Left lung (tissue), 10 donors: ENCODE results near the gene FBLN5. TPM values are rescaled to one million over a fixed set of nuclear protein-coding genes. Genes with fewer than 3 reads are reported as not detected.
A peak's percentile ranks its signal among the peaks of the same experiment; 100 is the strongest.

ENCODE experiments used
- ATAC-seq: fragments of 200-7000 bp; cut with Tn5 transposase; one replicate; pipeline ENCODE4 v1.9.1; 2020; ENCODE audit warnings: moderate library complexity
- DNase-seq, 4 donors: peaks; one replicate each; pipeline ENCODE4 v3.0.0-alpha.2; 2013 to 2020
- H3K27ac ChIP-seq, 2 donors: fragments of 200-600 bp; sonication (generic) in 1 of 2; one replicate each; pipeline versions ENCODE4 v1.5.0 to v1.8.0; 2020 to 2021
- H3K27me3 ChIP-seq, 2 donors: fragments of 200-600 bp; sonication (generic) in 1 of 2; one replicate each; pipeline versions ENCODE4 v1.5.0 to v1.8.0; 2020 to 2021
- H3K36me3 ChIP-seq, 2 donors: fragments of 200-600 bp; sonication (generic) in 1 of 2; one replicate each; pipeline versions ENCODE4 v1.5.0 to v1.8.0; 2020 to 2021
- H3K4me1 ChIP-seq, 2 donors: fragments of 200-600 bp; one replicate each; pipeline ENCODE4 v1.8.0; 2021
- H3K4me3 ChIP-seq, 2 donors: fragments of 200-600 bp; sonication (generic) in 1 of 2; one replicate each; pipeline versions ENCODE4 v1.5.0 to v1.8.0; 2020 to 2021; ENCODE audit warnings: mild to moderate bottlenecking in 1 of 2
- H3K9me3 ChIP-seq, 2 donors: fragments of 200-600 bp; sonication (generic) in 1 of 2; one replicate each; pipeline versions ENCODE4 v1.5.0 to v1.8.0; 2020 to 2021
- CTCF ChIP-seq, 2 donors: fragments of 200-600 bp; sonication (generic) in 1 of 2; IDR thresholded peaks; one replicate each; pipeline versions ENCODE4 v1.5.0 to v1.8.0; 2021; ENCODE audit warnings: antibody characterized with exemption in 2 of 2
- intact Hi-C, 2 donors: fragments of 100-400 bp; cut with DNase I; formaldehyde crosslinking; loops; one replicate each; pipeline versions ENCODE4 v1.11.2 to v1.14.2; 2022
- polyA plus RNA-seq, 6 donors: library from polyadenylated mRNA; unstranded; fragments of 120-200 nt; gene quantifications; one replicate each; pipeline ENCODE4 v1.2.1, GENCODE V29; 2013; ENCODE audit not compliant: insufficient read length in 6 of 6
- total RNA-seq, 2 donors: library from RNA; stranded (reverse); fragmentation: NEBNext Ultra II Directional; extraction: Animal tissue kit (Norgen Biotek cat#: 25700); gene quantifications; one replicate each; pipeline ENCODE4 v1.2.1, GENCODE V29; 2021
- donor health status: DM: no; HTN: yes; CAD: no.
- donor health status: DM: no; HTN: no; CAD: no.

FBLN5 gene
- total and polyA plus RNA-seq, 8 donors: 61.6 to 125 (median 87.8) TPM

- no peak overlapping the region for H3K27ac ChIP-seq
- no peak overlapping the region for H3K4me3 ChIP-seq
- peaks cover under 1 to 2% of the 10 kb centered on the region in 2 donors for H3K4me1 ChIP-seq
- no peak for DNase-seq
- ATAC-seq: no peak
- no peaks in the 10 kb centered on the region for H3K36me3 ChIP-seq
- no peaks in the 10 kb centered on the region for H3K27me3 ChIP-seq
- TF ChIP-seq CTCF (IDR thresholded peaks at IDR 0.05): no peak
- intact Hi-C loops: no loop called here
- H3K9me3 ChIP-seq: no peaks in the 10 kb centered on the region
Observed at GRCh38 chr14:91903070-91903469, 44.4 kb downstream of the FBLN5 start.

GRCh38 chr14:91902336-91902735 is 45.2 kb downstream of the FBLN5 start:
- Histone ChIP-seq H3K27ac (no peak overlapping the region), H3K27me3 (no peaks in the 10 kb centered on the region), H3K9me3 (no peaks in the 10 kb centered on the region), H3K4me3 (no peak overlapping the region), H3K4me1 (peaks cover 0 to 5% of the 10 kb centered on the region in 2 donors), H3K36me3 (no peaks in the 10 kb centered on the region)
- intact Hi-C loops: no loop called here
- TF ChIP-seq CTCF (IDR thresholded peaks at IDR 0.05): no peak
- DNase-seq (no peak), ATAC-seq (no peak)

GRCh38 chr14:91901449-91902226 is 45.9 kb downstream of the FBLN5 start:
- DNase-seq (no peak), ATAC-seq (no peak)
- Histone ChIP-seq H3K27me3 (no peaks in the 10 kb centered on the region), H3K27ac (peak overlapping the region in 1 of 2 donors; percentile 7), H3K9me3 (no peaks in the 10 kb centered on the region), H3K4me3 (no peak overlapping the region), H3K4me1 (peaks cover 0 to 9% of the 10 kb centered on the region in 2 donors), H3K36me3 (no peaks in the 10 kb centered on the region)
- no peak for TF ChIP-seq CTCF (IDR thresholded peaks at IDR 0.05)
- intact Hi-C loops: no loop called here

- no peak for TF ChIP-seq CTCF (IDR thresholded peaks at IDR 0.05)
- no peak overlapping the region for H3K27ac ChIP-seq
- H3K36me3 ChIP-seq: no peaks in the 10 kb centered on the region
- H3K27me3 ChIP-seq: no peaks in the 10 kb centered on the region
- H3K4me3 ChIP-seq: no peak overlapping the region
- intact Hi-C loops: no loop called here
- no peaks in the 10 kb centered on the region for H3K9me3 ChIP-seq
- DNase-seq: no peak
- H3K4me1 ChIP-seq: peaks cover 0 to 9% of the 10 kb centered on the region in 2 donors
- no peak for ATAC-seq
Observed at GRCh38 chr14:91899806-91900205, 47.7 kb downstream of the FBLN5 start.

- H3K4me3 ChIP-seq: no peak overlapping the region
- DNase-seq: no peak
- TF ChIP-seq CTCF (IDR thresholded peaks at IDR 0.05): no peak
- intact Hi-C loops: no loop called here
- H3K27me3 ChIP-seq: no peaks in the 10 kb centered on the region
- no peaks in the 10 kb centered on the region for H3K36me3 ChIP-seq
- peak; percentile 62 for ATAC-seq
- H3K9me3 ChIP-seq: no peaks in the 10 kb centered on the region
- H3K4me1 ChIP-seq: peaks cover 0 to 9% of the 10 kb centered on the region in 2 donors
- H3K27ac ChIP-seq: no peak overlapping the region
Observed at GRCh38 chr14:91899213-91899612, 48.3 kb downstream of the FBLN5 start.
